Measurements from ENCODE around the gene MAP3K4. TPM values are rescaled to one million over a fixed set of nuclear protein-coding genes. Genes with fewer than 3 reads are reported as not detected.

The MAP3K4 gene
- total RNA-seq, 1 donor from 2014 or later = 56.7 TPM

DNA sequence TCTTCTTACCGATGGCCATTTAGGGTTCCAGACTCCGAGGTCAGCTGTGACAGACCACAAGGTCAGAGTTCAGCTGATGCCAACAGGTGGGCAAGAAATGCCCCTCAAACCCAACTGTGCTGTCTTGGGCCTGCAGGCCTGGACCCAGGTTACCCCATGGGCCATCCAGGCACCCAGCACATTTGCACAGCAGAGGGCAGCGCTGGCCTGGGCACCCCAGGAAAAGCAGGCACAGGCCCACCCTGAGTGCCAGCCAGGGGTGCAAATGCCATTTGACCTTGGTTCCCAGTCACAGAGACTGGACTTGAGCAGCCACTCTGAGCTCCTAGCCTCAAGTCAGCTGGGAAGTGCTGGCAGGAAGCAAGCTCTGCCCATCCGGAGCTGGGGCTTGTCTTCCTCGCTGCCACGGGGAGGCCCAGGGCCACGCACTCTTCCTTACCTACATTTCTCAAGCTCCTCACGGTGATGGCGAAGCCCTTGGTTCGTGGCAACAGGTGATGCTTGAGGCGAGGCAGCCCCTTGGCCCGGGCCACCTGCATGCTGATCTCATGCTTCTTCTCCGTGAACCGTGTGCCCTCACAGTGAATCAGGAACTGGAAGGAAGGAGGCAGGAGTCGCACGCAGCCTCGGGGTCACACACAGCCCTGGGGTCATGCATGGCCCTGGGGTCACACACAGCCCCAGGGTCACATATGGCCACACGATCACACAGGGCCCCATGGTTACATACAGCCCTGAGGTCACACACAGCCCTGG is 161.5 kb downstream of the MAP3K4 start:
- intact Hi-C loops (cut with DNase I) = no loop called here
- DNase-seq (ENCODE audit: extremely low spot score in 2 of 2) = no peak
- H3K4me3 ChIP-seq = no peak overlapping the region
- no peaks in the 10 kb centered on the region for H3K9me3 ChIP-seq
- no peaks in the 10 kb centered on the region for H3K27me3 ChIP-seq
- H3K4me1 ChIP-seq = no peaks in the 10 kb centered on the region
- no peaks in the 10 kb centered on the region for H3K36me3 ChIP-seq
- TF ChIP-seq, protein P1, sequence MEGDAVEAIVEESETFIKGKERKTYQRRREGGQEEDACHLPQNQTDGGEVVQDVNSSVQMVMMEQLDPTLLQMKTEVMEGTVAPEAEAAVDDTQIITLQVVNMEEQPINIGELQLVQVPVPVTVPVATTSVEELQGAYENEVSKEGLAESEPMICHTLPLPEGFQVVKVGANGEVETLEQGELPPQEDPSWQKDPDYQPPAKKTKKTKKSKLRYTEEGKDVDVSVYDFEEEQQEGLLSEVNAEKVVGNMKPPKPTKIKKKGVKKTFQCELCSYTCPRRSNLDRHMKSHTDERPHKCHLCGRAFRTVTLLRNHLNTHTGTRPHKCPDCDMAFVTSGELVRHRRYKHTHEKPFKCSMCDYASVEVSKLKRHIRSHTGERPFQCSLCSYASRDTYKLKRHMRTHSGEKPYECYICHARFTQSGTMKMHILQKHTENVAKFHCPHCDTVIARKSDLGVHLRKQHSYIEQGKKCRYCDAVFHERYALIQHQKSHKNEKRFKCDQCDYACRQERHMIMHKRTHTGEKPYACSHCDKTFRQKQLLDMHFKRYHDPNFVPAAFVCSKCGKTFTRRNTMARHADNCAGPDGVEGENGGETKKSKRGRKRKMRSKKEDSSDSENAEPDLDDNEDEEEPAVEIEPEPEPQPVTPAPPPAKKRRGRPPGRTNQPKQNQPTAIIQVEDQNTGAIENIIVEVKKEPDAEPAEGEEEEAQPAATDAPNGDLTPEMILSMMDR (IDR thresholded peaks at IDR 0.05) = no peak
- no peak overlapping the region for H3K27ac ChIP-seq

DNA sequence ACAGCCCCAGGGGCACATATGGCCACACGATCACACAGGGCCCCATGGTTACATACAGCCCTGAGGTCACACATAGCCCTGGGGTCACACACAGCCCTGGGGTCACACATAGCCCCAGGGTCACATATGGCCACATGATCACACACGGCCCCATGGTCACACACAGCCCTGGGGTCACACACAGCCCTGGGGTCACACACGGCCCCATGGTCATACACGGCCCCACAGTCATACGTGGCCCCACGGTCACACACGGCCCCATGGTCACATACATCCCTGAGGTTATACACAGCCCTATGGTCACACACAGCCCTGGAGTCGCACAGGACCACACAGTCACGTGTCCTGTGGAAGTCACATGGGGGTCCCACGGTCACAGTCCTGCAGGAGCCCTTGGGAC is 162.2 kb downstream of the MAP3K4 start:
- H3K27me3 ChIP-seq = no peaks in the 10 kb centered on the region
- H3K27ac ChIP-seq = no peak overlapping the region
- H3K36me3 ChIP-seq = no peaks in the 10 kb centered on the region
- TF ChIP-seq POLR2AphosphoS5 (IDR thresholded peaks at IDR 0.05; ENCODE audit: insufficient read depth in 1 of 2, low read depth in 1 of 2) (no peak), POLR2A (IDR thresholded peaks at IDR 0.05) (no peak)
- TF ChIP-seq, protein P1 (IDR thresholded peaks at IDR 0.05) = no peak
- no peaks in the 10 kb centered on the region for H3K4me1 ChIP-seq
- no peak overlapping the region for H3K4me3 ChIP-seq
- intact Hi-C loops (cut with DNase I) = no loop called here
- DNase-seq (ENCODE audit: extremely low spot score in 2 of 2) = no peak
- H3K9me3 ChIP-seq = no peaks in the 10 kb centered on the region

DNA sequence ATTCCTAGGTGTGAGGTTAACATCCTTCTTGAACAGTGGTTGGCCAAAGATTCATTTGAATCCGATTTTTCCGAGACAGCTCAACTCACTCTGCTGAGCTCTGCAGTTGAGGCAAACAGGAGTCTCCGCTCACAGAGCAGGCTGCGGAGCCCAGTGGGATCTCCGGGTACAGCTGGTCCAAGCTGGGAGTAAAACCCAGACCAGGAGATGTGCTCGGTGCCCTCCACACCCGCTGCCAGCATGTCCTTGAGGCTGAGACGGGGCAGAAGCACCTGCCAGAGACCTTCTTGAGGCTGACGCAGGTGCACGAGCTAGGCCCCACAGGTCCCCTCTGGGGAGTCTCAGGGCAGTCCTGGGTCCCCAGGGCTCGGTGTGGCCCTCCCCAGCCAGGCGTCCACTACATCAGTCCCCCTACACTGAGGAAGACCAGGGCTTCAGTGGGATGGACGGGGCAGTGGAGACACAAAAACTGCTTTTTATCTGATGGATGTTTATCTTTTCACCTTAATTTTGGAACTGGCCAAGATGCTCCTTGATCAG is 163.3 kb downstream of the MAP3K4 start:
- no peak overlapping the region for H3K27ac ChIP-seq
- no peak for DNase-seq (ENCODE audit: extremely low spot score in 2 of 2)
- H3K36me3 ChIP-seq = no peaks in the 10 kb centered on the region
- no peaks in the 10 kb centered on the region for H3K27me3 ChIP-seq
- intact Hi-C loops (cut with DNase I) = no loop called here
- no peaks in the 10 kb centered on the region for H3K9me3 ChIP-seq
- H3K4me3 ChIP-seq = no peak overlapping the region
- TF ChIP-seq, protein P1 (IDR thresholded peaks at IDR 0.05) = no peak
- TF ChIP-seq POLR2A (IDR thresholded peaks at IDR 0.05) (no peak), POLR2AphosphoS5 (IDR thresholded peaks at IDR 0.05; ENCODE audit: insufficient read depth in 1 of 2, low read depth in 1 of 2) (no peak)
- no peaks in the 10 kb centered on the region for H3K4me1 ChIP-seq

DNA sequence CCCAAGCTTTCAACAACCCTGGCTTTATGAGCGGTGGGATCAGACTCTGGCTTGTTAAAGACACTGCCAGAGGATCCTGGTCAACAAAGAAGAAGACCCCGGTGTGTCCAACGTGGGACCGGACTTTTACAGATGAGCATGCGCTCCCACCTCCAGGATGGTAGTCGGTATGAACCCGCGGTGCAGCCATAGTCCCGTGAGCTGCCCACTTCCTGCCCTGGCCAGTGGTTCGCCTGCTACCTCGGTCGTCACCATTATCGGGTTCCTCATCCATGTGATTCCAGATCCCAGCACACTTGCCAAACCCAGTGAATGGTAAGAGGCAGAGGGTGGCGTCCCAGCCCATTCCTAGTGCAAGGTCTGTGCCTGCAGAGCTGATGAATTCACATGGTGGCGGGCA is 169.6 kb downstream of the MAP3K4 start:
- DNase-seq (ENCODE audit: extremely low spot score in 2 of 2) = no peak
- no peaks in the 10 kb centered on the region for H3K27me3 ChIP-seq
- intact Hi-C loops (cut with DNase I) = no loop called here
- no peak for TF ChIP-seq POLR2A (IDR thresholded peaks at IDR 0.05)
- TF ChIP-seq, protein P1 (IDR thresholded peaks at IDR 0.05) = no peak
- TF ChIP-seq POLR2AphosphoS5 (IDR thresholded peaks at IDR 0.05; ENCODE audit: insufficient read depth in 1 of 2, low read depth in 1 of 2) = no peak
- no peak overlapping the region for H3K4me3 ChIP-seq
- H3K36me3 ChIP-seq = peaks cover 0 to 7% of the 10 kb centered on the region in 2 donors
- H3K27ac ChIP-seq = no peak overlapping the region
- H3K9me3 ChIP-seq = no peaks in the 10 kb centered on the region
- H3K4me1 ChIP-seq = peaks cover 9% of the 10 kb centered on the region

DNA sequence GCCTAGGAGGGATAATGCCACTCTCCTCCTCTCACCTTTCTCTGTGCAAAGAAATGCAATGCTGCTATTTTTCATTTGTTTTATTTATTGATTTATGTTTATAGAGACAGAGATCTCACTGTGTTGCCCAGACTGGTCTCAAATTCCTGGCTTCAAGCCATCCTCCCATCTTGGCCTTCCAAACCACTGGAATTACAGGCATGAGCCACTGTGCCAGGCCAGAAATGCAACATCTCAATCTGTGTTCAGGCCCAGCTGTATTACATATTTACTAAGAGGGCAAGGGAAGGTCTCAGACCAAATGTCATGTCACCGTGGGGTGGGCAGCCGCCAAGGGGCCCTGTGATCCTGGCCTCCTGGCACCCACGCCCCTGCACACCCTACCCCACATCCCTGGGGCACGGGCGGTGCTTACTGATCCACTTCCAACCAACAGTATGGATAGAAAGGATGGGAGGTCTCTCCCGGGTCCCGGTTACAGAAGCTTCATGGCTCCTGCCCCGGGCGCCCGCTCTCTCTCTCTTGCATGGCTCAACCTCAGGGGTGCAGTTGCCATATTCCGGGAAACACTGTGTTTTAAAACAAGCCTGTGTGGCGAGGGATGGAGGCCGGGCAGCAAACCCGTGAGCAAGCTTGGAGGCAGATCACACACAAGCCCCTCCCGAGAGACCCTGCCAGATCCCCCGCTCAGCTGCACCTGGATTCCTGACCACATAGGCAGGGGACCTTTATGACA is 170.5 kb downstream of the MAP3K4 start:
- TF ChIP-seq POLR2A (IDR thresholded peaks at IDR 0.05) (no peak), POLR2AphosphoS5 (IDR thresholded peaks at IDR 0.05; ENCODE audit: insufficient read depth in 1 of 2, low read depth in 1 of 2) (no peak)
- TF ChIP-seq, protein P1 (IDR thresholded peaks at IDR 0.05) = no peak

More for the DNA sequence above, 170.5 kb downstream of the MAP3K4 start:
- intact Hi-C loops (cut with DNase I) = no loop called here
- peaks cover 0 to 7% of the 10 kb centered on the region in 2 donors for H3K36me3 ChIP-seq
- DNase-seq (ENCODE audit: extremely low spot score in 2 of 2) = no peak
- no peak overlapping the region for H3K27ac ChIP-seq
- H3K4me3 ChIP-seq = no peak overlapping the region
- H3K27me3 ChIP-seq = no peaks in the 10 kb centered on the region
- peaks cover 9% of the 10 kb centered on the region for H3K4me1 ChIP-seq
- no peaks in the 10 kb centered on the region for H3K9me3 ChIP-seq

All from vagina (tissue), 2 donors.